H1 (cell line): Measurements from ENCODE around the gene SLC4A8. TPM values are rescaled to one million over a fixed set of nuclear protein-coding genes. Genes with fewer than 3 reads are reported as not detected.

Experiments used
- CTCF ChIA-PET: fragments of 300-600 bp; sonication (Branson Sonifier 250); formaldehyde crosslinking; loops from one replicate; lab custom pipeline; 2021; ENCODE audit not compliant: partially characterized antibody; lab: Charles Lee
- POLR2A ChIA-PET: fragments of 300-600 bp; sonication (Branson Sonifier 250); formaldehyde crosslinking; loops from one replicate; lab custom pipeline; 2021; ENCODE audit warnings: inconsistent platforms; ENCODE audit not compliant: partially characterized antibody; lab: Charles Lee
- DNase-seq, 2 experiments: peaks; one replicate each; pipeline versions ENCODE4 v3.0.0 to v3.0.0-alpha.2; 2010 to 2022; ENCODE audit warnings: low spot score in 2 of 2, low read depth in 1 of 2, mixed read lengths in 1 of 2
- FAIRE-seq: peaks from 2 replicates; lab custom pipeline; 2011; peaks lifted over from hg19 to GRCh38; lab: Jason Lieb, UNC
- H2AFZ ChIP-seq: 2 replicates; pipeline ENCODE4 v1.8.1; 2012; ENCODE audit warnings: low read length, inconsistent platforms
- H2AK5ac ChIP-seq: 2 replicates; pipeline ENCODE4 v1.6.1; 2013; ENCODE audit warnings: low read depth, low read length
- H2BK120ac ChIP-seq: replicated peaks from 2 replicates; pipeline ENCODE3; 2013; ENCODE audit warnings: low read depth, low read length, inconsistent platforms
- H2BK12ac ChIP-seq: 2 replicates; pipeline ENCODE4 v1.6.1; 2013; ENCODE audit warnings: low read depth, low read length
- H2BK15ac ChIP-seq: 2 replicates; pipeline ENCODE4 v1.6.1; 2013; ENCODE audit warnings: low read length
- H2BK20ac ChIP-seq: 2 replicates; pipeline ENCODE4 v1.6.1; 2013; ENCODE audit warnings: low read length
- H2BK5ac ChIP-seq: 2 replicates; pipeline ENCODE4 v1.6.1; 2013; ENCODE audit warnings: low read depth, low read length
- H3K14ac ChIP-seq: 2 replicates; pipeline ENCODE4 v1.6.1; 2013; ENCODE audit warnings: inconsistent platforms; ENCODE audit not compliant: insufficient read length
- H3K18ac ChIP-seq: 2 replicates; pipeline ENCODE4 v1.6.1; 2013; ENCODE audit warnings: low read length; ENCODE audit errors: extremely low read depth
- H3K23ac ChIP-seq: 2 replicates; pipeline ENCODE4 v1.6.1; 2013; ENCODE audit warnings: inconsistent platforms; ENCODE audit not compliant: insufficient read length
- H3K23me2 ChIP-seq: 2 replicates; pipeline ENCODE4 v1.6.1; 2013; ENCODE audit warnings: low read depth, low read length
- H3K27ac ChIP-seq: 2 replicates; pipeline ENCODE4 v1.6.1; 2011; ENCODE audit warnings: low read depth, low read length, inconsistent platforms
- H3K27me3 ChIP-seq, 4 experiments: replicated peaks in 1 of 4; 1 replicate in 1 of 4; 2 replicates in 3 of 4; pipeline versions ENCODE4 v1.6.1 to v1.8.1; 2011 to 2013; ENCODE audit warnings: low read length in 3 of 4, mild to moderate bottlenecking in 3 of 4, inconsistent platforms in 2 of 4, mixed read lengths in 2 of 4, moderate library complexity in 1 of 4; ENCODE audit not compliant: control insufficient read depth in 3 of 4, insufficient read depth in 3 of 4; ENCODE audit errors: extremely low read depth in 1 of 4
- H3K36me3 ChIP-seq, 4 experiments: 2 replicates each; pipeline versions ENCODE4 v1.6.1 to v1.8.1; 2011 to 2013; ENCODE audit warnings: mild to moderate bottlenecking in 4 of 4, low read length in 3 of 4, moderate library complexity in 2 of 4, control low read depth in 1 of 4, inconsistent platforms in 1 of 4; ENCODE audit not compliant: insufficient read depth in 4 of 4, control insufficient read depth in 2 of 4
- H3K4ac ChIP-seq: replicated peaks from 2 replicates; pipeline ENCODE3; 2013; ENCODE audit warnings: low read length, low read depth, mixed read lengths, inconsistent platforms; ENCODE audit not compliant: insufficient read length
- H3K4me1 ChIP-seq, 4 experiments: replicated peaks in 1 of 4; 1 replicate in 1 of 4; 2 replicates in 3 of 4; pipeline versions ENCODE4 v1.6.1 to v1.8.1; 2011 to 2013; ENCODE audit warnings: low read length in 3 of 4, inconsistent platforms in 2 of 4, mixed read lengths in 1 of 4; ENCODE audit not compliant: insufficient read depth in 4 of 4, control insufficient read depth in 3 of 4
- H3K4me2 ChIP-seq, 2 experiments: 2 replicates each; pipeline versions ENCODE4 v1.6.1 to v1.8.1; 2011 to 2013; ENCODE audit warnings: low read depth in 2 of 2, low read length in 2 of 2, control low read depth in 1 of 2, inconsistent platforms in 1 of 2, mild to moderate bottlenecking in 1 of 2; ENCODE audit not compliant: insufficient read depth in 1 of 2
- H3K4me3 ChIP-seq, 4 experiments: fragments of 200-600, 300-600 bp in 1 of 4; sonication (generic), shearing (Covaris generic), sonication (Bioruptor Twin) in 1 of 4; 2 replicates each; pipeline versions ENCODE4 v1.5.1 to v1.8.1; 2011 to 2016; ENCODE audit warnings: low read length in 4 of 4, low read depth in 3 of 4, control low read depth in 2 of 4, inconsistent platforms in 2 of 4, mild to moderate bottlenecking in 2 of 4, mixed read lengths in 1 of 4, moderate library complexity in 1 of 4; ENCODE audit not compliant: insufficient read depth in 2 of 4; ENCODE audit errors: extremely low read depth in 1 of 4
- H3K56ac ChIP-seq: replicated peaks from 2 replicates; pipeline ENCODE3; 2013; ENCODE audit warnings: low read depth, mild to moderate bottlenecking, mixed read lengths, low read length, inconsistent platforms; ENCODE audit not compliant: insufficient read length
- H3K79me1 ChIP-seq: 2 replicates; pipeline ENCODE4 v1.6.1; 2013; ENCODE audit warnings: low read depth, low read length, control low read depth
- H3K79me2 ChIP-seq, 2 experiments: 2 replicates each; pipeline versions ENCODE4 v1.6.1 to v1.8.1; 2012 to 2013; ENCODE audit warnings: low read length in 2 of 2, mild to moderate bottlenecking in 2 of 2, inconsistent platforms in 1 of 2; ENCODE audit not compliant: insufficient read depth in 2 of 2, control insufficient read depth in 1 of 2
- H3K9ac ChIP-seq, 4 experiments: replicated peaks in 1 of 4; 1 replicate in 1 of 4; 2 replicates in 3 of 4; pipeline versions ENCODE4 v1.6.1 to v1.8.1; 2011 to 2013; ENCODE audit warnings: low read depth in 3 of 4, low read length in 3 of 4, control low read depth in 2 of 4, mild to moderate bottlenecking in 2 of 4, moderate library complexity in 2 of 4, inconsistent platforms in 1 of 4; ENCODE audit errors: extremely low read depth in 1 of 4
- H3K9me3 ChIP-seq, 2 experiments: 2 replicates each; pipeline versions ENCODE4 v1.6.1 to v1.8.1; 2012 to 2013; ENCODE audit warnings: mild to moderate bottlenecking in 2 of 2, moderate library complexity in 2 of 2, control low read depth in 1 of 2, inconsistent platforms in 1 of 2, low read depth in 1 of 2, low read length in 1 of 2, mixed read lengths in 1 of 2; ENCODE audit not compliant: insufficient read depth in 2 of 2
- H4K20me1 ChIP-seq, 2 experiments: replicated peaks in 1 of 2; 2 replicates each; pipeline versions ENCODE3 to v1.8.1; 2011 to 2013; ENCODE audit warnings: inconsistent platforms in 2 of 2, low read length in 2 of 2, mild to moderate bottlenecking in 1 of 2; ENCODE audit not compliant: insufficient read depth in 2 of 2, control insufficient read depth in 1 of 2
- H4K5ac ChIP-seq: 2 replicates; pipeline ENCODE4 v1.6.1; 2013; ENCODE audit warnings: low read length, low read depth, mixed read lengths, inconsistent platforms; ENCODE audit not compliant: insufficient read length
- H4K8ac ChIP-seq: 2 replicates; pipeline ENCODE4 v1.8.0; 2013; ENCODE audit warnings: mild to moderate bottlenecking, moderate library complexity, low read length, inconsistent platforms; ENCODE audit not compliant: insufficient read depth; ENCODE audit errors: extremely low read depth
- H4K91ac ChIP-seq: replicated peaks from 2 replicates; pipeline ENCODE3; 2013; ENCODE audit warnings: low read length, mixed read lengths, inconsistent platforms; ENCODE audit not compliant: insufficient read length
- SP4 ChIP-seq: IDR thresholded peaks from 2 replicates; pipeline ENCODE4 v1.6.1; 2012; ENCODE audit warnings: low read length, inconsistent platforms
- WGBS, 2 experiments: shearing (Covaris generic) in 1 of 2; methylation state at CpG; one replicate each; pipeline versions ENCODE4 v1.1.6 to v1.1.7; 2013 to 2015; ENCODE audit warnings: low lambda C conversion rate in 2 of 2, mixed read lengths in 2 of 2, inconsistent platforms in 1 of 2, low coverage in 1 of 2, missing lambda C conversion rate in 1 of 2; ENCODE audit not compliant: insufficient replicate concordance in 2 of 2, insufficient coverage in 1 of 2, insufficient read length in 1 of 2; ENCODE audit errors: extremely low coverage in 1 of 2, missing lambda C conversion rate in 1 of 2; 5-methylcytosine and 5-hydroxymethylcytosine counted together
- polyA plus RNA-seq, 7 experiments: library from polyadenylated mRNA; depleted of rRNA in 3 of 7; stranded (reverse) in 5 of 7; unstranded in 2 of 7; fragments of >200 nt in 5 of 7; fragments of 200-250 nt in 2 of 7; gene quantifications; 1 replicate in 5 of 7; 2 replicates in 1 of 7; 4 replicates in 1 of 7; pipeline versions ENCODE4 v1.2.1 to v1.2.3, GENCODE V29; 2011 to 2013; ENCODE audit warnings: missing spikeins in 2 of 7, mixed read lengths in 2 of 7
- total RNA-seq: library from RNA; stranded (reverse); fragmentation: NEBNext Ultra II Directional; extraction: Animal tissue kit (Norgen Biotek cat#: 25700); gene quantifications from 2 replicates; pipeline ENCODE4 v1.2.1, GENCODE V29; 2021

The SLC4A8 gene
- total and polyA plus RNA-seq, 2 of the 8 experiments (the other 6 are each of a cell fraction or from before 2014, with no cell fraction given) = 11.2 to 13.4 TPM

- H3K79me2 ChIP-seq = no peaks in the 10 kb centered on the region
These were observed 6.8 kb upstream of the SLC4A8 start for GRCh38 chr12:51417826-51418225.

More at GRCh38 chr12:51417826-51418225, 6.8 kb upstream of the SLC4A8 start:
- peaks cover 0 to 8% (median 5%) of the 10 kb centered on the region in 4 experiments; a peak in 4 of 7 replicates for H3K4me1 ChIP-seq
- H3K9me3 ChIP-seq = no peaks in the 10 kb centered on the region
- no peak overlapping the region for H3K4ac ChIP-seq
- H3K23ac ChIP-seq = no peak overlapping the region
- H4K20me1 ChIP-seq = peaks cover 0 to 1% of the 10 kb centered on the region in 2 experiments
- no peak overlapping the region for H3K4me2 ChIP-seq
- CTCF ChIA-PET = interaction anchor here (0.7 to 13.5 kb wide), 5 partner anchors 10 to 293 kb away, joined by 3 to 137 read pairs (median 7); no protein-coding TSS in a partner anchor
- no peaks in the 10 kb centered on the region for H3K79me1 ChIP-seq
- H3K36me3 ChIP-seq = no peaks in the 10 kb centered on the region
- no peak overlapping the region for H2BK15ac ChIP-seq
- no peak overlapping the region for H4K5ac ChIP-seq
- no peak overlapping the region for H3K27ac ChIP-seq
- H2BK20ac ChIP-seq = no peak overlapping the region
- no peak overlapping the region for H4K91ac ChIP-seq
- H2BK5ac ChIP-seq = no peak overlapping the region
- H4K8ac ChIP-seq = no peak overlapping the region
- H3K18ac ChIP-seq = no peak overlapping the region
- no peak overlapping the region for H2AK5ac ChIP-seq
- FAIRE-seq (no peak), DNase-seq (no peak)
- no peak overlapping the region for H3K4me3 ChIP-seq
- no peaks in the 10 kb centered on the region for H3K23me2 ChIP-seq
- H2AFZ ChIP-seq = no peak overlapping the region
- no peak for TF ChIP-seq SP4
- no peak overlapping the region for H3K56ac ChIP-seq
- no peak overlapping the region for H3K9ac ChIP-seq
- H2BK120ac ChIP-seq = no peak overlapping the region
- H2BK12ac ChIP-seq = no peak overlapping the region
- POLR2A ChIA-PET = interaction anchor here (1.4 kb wide), 1 partner anchor 26 kb away, joined by 3 read pairs; the partner anchor contains the start of gene GALNT6
- no peaks in the 10 kb centered on the region for H3K27me3 ChIP-seq
- no peak overlapping the region for H3K14ac ChIP-seq
- WGBS, 2 experiments = 90% methylated on average over 4 of the region's 4 CpGs; no CpG with 5 or more reads in 1 of the 2 experiments
